Hematopoietic multipotent progenitor cell (in vitro differentiated cells): Measurements from ENCODE around the gene HMGCR. TPM values are rescaled to one million over a fixed set of nuclear protein-coding genes. Genes with fewer than 3 reads are reported as not detected.

ENCODE experiments used
- DNase-seq, 3 donors: peaks; one replicate each; pipeline ENCODE4 v3.0.0-alpha.2; 2011 to 2015; ENCODE audit warnings: low read depth in 2 of 3, low spot score in 2 of 3
- total RNA-seq: library from RNA; depleted of rRNA; stranded (reverse); fragments of >200 nt; gene quantifications from one replicate; pipeline ENCODE4 v1.2.3, GENCODE V29; 2012

HMGCR gene
- total RNA-seq, 1 donor: 23.4 TPM

DNA sequence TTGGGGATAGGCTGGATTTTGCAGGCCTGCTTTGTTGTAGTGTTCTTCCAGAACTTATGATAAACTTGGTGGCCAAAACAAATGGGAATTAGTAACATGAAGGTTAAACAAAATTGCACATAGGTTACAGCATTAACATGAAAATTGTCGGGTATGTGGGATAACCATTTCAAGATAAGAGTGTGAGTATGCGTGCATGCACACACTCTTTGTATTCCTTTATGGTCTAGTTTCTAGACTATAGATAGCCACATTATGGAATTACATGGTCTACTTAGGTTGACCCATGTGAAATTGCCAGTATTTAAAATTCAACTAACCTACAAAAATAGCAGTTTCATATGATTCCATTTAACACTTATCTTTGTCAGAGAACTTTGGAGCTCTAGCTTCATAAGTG lies 1.4 kb downstream of the HMGCR start:
- no peak for DNase-seq

DNA sequence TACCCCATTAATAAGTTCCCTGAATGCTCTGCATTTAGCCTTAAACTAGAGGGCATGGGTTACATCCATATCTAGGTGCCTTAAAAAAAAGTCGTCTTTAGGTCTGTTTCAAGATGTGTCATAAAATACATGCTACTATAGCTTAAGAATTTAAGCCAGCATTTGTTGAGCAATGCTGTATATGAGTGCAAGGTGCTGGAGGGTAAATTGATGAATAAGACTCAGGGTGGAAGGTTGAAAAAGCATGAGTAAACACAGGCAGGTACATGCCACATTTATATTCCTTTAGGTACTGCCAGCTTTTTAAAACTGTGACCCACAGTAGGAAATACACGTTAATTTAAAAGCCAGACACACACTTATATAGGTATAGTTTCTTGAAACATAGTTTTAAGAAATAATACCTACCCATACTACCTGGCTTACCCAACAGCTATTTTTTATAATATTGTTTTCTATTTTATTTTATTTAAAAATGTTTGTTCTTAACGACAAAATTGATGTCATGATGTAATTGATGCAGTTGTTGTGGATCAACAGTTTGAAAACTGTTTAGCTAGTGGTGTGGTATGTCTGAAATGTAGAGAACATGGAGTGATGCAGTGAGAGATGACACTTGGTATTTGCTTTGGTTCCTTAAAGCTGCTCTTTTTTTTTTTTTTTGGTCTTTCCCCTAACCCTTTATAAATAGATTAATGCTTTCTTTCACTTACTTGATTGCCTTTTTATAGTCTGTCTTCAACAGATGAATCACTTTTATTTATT lies 3.9 kb downstream of the HMGCR start:
- no peak for DNase-seq

- DNase-seq: no peak
Observed at GRCh38 chr5:75341934-75342333, 4.9 kb downstream of the HMGCR start.

DNA sequence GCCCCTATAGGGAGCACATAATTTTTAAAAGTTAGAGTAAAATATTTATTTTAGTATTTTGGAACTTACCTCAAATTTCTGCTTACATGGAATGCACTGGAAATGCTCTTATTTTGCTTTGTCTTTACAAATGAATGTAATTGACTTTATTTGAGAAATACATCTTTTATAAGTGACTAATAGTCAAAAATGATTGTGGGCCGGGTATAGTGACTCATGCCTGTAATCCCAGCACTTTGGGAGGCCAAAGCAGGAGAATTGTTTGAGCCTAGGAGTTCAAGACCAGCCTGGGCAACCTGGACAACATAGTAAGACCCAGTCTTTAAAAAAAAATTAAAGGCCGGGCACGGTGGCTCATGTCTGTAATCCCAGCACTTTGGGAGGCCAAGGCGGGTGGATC lies 5.8 kb downstream of the HMGCR start:
- no peak for DNase-seq

- DNase-seq: no peak
Observed at GRCh38 chr5:75348241-75348640, 11.2 kb downstream of the HMGCR start.

DNA sequence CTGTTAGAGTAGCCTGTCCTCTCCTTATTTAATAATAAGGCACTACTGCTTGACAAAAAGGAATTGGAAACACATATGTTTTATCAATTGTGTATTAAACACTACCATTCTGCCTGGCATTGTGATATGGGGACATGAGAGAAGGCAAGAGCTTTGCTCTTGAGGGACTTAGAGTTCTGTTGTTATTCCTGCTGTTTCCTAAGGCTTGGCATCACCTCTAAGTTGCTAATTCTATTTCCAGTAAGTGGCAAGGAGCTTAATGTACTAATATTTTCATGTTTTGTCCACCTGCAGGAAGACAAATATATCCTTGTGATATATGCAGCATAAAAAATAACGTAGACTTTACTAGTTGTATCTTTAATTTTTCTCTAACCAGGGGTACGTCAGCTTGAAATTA lies 12.6 kb downstream of the HMGCR start:
- DNase-seq: no peak

GRCh38 chr5:75351139-75351926 lies 14.3 kb downstream of the HMGCR start:
- no peak for DNase-seq

DNA sequence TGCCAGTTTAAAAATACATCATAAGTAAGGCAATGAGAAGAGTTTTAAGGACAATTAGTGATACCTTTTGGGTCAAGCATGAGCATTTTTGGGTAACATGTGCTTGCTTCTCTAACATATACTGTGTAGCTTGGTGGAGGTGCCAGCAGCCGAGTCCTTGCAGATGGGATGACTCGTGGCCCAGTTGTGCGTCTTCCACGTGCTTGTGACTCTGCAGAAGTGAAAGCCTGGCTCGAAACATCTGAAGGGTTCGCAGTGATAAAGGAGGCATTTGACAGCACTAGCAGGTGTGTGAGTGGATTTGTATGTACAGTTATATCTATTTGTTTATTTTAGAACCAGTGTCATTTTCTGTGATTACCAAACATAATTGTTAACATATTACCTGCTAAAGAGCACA lies 18.2 kb downstream of the HMGCR start:
- DNase-seq: no peak

DNA sequence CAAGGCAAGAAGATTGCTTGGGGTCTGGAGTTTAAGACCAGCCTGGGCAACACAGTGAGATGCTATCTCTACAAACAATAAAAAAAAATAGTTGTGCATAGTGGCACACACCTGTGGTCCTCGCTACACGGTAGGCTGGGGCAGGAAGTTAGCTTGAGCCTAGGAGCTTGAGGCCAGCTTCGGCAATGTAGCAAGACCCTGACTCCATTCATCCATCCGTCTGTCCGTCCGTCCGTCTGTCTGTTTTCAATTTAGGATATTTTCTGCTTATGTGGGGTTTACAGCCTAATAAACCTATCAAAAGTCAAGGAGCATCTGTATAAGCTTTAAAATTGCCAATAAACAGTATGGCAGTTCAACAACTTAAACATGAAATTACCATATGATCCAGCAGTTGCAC lies 19.7 kb downstream of the HMGCR start:
- DNase-seq: no peak

GRCh38 chr5:75358117-75358516 lies 21.1 kb downstream of the HMGCR start:
- no peak for DNase-seq

- no peak for DNase-seq
Observed at GRCh38 chr5:75361310-75361709, 24.3 kb downstream of the HMGCR start.

DNA sequence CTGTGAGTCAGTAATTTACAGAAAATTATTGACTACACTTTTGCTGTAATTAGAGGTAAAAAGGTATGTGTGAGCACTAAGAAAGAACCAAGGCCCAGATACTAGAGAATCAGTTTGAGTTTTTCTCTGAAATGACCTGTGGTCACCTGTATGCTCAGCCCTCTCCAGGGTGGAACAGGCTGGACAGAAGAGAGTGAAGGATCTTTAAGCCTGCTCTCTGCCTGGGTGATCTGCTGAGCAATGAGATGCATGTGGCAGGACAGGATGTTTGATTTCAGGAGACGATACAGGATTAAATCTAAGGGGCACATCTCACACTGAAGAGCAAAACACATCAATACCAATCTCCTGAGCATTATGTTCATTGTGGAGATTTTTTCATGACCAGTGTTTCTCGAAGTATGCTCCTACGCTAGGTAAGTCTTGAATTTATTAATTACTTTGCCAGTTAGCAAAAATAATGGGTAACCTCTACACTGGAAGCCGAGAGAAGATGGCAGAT lies 25.5 kb downstream of the HMGCR start:
- DNase-seq: no peak

DNA sequence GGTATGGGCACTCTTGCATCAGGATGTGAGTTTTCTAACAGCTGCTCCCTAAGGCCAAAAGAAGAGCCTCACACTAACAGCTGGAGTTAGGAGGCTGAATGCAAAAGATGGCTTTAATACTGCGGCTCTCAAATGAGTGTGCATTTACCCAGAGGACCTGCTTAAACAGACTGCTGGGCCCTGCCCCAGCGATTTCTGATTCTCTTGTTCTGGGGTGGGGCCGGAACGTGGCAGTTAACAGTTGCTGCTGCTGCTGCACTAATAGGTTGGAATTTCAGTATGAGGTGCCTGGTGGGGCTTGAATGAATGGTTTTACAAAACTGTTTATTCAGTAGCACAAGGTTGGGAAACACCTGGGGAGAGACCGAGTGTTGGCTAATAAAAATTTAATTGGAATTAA lies 26.1 kb downstream of the HMGCR start:
- DNase-seq: no peak

GRCh38 chr5:75363726-75364495 lies 26.9 kb downstream of the HMGCR start:
- no peak for DNase-seq

DNA sequence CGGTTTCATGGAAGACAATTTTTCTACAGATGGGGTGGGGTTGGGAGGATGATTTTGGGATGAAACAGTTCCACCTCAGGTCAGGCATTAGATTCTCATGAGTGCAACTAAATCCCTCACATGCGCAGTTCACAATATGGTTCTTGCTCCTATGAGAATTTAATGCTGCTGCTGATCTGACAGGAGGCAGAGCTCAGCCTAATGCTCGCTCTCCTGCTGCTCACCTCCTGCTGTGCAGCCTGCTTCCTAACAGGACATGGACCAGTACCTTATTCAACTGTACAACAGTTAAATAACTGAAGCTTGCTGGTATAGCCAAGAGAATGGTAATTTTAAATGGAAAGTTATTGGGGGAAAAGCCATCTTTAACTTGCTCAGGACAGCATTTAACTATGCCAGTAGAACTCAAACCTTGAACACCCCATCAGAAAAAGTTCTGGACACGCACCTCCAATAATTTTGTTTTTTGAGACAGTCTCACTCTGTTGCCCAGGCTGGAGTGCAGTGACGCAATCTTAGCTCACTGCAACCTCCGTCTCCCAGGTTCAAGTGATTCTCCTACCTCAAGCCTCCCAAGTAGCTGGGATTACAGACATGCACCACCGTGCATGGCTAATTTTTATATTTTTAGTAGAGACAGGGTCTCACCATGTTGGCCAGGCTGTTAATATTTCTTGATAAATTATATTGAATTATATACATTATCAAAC lies 27.7 kb downstream of the HMGCR start:
- DNase-seq: no peak

DNA sequence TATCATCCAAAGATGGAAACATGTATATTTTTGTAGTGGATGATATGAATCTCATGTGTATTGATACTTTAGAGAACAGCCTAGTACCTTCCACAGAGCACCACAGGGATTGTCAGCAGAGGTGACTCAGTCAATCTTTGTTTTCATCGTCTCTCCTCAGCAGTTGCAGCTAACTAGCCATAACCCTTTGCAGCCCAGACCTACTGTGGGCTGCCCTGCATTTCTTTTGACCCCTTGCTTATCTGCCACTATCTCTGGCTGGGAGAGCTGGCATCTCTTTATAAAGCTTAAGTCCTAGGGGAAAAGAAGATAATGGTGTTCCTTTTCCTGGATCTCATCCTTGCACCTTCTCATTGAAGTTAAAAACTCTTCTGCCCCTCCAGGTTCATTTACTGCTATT lies 28.7 kb downstream of the HMGCR start:
- no peak for DNase-seq

- DNase-seq: no peak
Observed at GRCh38 chr5:75366787-75367186, 29.8 kb downstream of the HMGCR start.

GRCh38 chr5:75367401-75367800 lies 30.4 kb downstream of the HMGCR start:
- DNase-seq: no peak

DNA sequence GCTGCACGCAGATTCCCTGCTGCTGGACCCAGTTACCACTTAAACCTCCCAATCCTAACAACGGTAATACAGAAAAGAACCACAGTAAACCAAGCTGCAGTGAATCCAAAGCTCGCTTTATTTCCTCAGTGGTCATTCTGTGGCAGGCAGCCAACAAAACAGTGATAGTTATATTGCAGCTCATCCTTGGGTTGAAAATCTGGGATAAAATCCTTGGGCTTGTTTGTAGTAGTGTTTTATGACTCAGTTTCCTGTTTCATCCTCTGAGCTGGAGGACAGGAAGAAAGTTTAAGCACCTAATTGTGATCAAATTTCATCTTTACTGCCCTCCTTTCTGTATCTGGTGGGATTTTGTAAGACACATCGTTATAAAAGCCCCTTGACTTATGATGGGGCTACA lies 31.4 kb downstream of the HMGCR start:
- no peak for DNase-seq

GRCh38 chr5:75373862-75374261 lies 36.8 kb downstream of the HMGCR start:
- no peak for DNase-seq

DNA sequence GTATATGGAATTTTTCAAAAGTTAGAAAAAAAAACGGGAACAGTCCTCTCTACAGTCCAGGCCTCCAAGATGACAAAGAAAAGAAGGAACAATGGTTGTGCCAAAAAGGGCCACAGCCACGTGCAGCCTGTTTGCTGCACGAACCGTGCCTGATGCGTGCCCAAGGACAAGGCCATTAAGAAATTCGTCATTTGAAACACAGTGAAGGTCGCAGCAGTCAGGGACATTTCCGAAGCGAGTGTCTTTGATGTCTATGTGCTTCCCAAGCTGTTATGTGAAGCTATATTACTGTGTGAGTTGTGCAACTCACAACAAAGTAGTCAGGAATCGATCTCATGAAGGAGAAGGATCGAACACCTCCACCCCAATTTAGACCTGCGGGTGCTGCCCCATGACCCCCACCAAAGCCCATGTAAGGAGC lies 37.4 kb downstream of the HMGCR start:
- DNase-seq: no peak
